ENCODE measurements around the gene MMD.

DNA sequence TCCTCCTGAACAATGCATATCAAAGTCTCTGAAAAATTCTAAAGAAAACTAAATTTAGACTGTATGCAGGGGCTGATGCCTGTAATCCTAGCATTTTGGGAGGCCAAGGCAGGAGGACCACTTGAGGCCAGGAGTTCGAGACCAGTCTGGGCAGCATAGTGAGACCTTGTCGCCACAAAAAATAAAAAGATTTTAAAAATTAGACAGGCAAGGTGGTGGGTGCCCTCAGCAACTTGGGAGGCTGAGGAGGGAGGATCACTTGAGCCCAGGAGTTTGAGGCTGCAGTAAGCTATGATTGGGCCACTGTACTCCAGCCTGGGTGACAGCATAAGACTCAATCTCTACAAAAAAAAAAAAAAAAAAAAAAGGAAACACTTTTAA lies 30.1 kb upstream of the MMD start:
- no peak for TF ChIP-seq POLR2A (IDR thresholded peaks at IDR 0.05; ENCODE audit: low read length)
- TF ChIP-seq GATA1 (IDR thresholded peaks at IDR 0.05; ENCODE audit: low read depth, low read length) = no peak
